ENCODE data around the gene SGTA. TPM values are rescaled to one million over a fixed set of nuclear protein-coding genes. Genes with fewer than 3 reads are reported as not detected.
A peak's percentile ranks its signal among the peaks of the same experiment; 100 is the strongest.

The SGTA gene
- total RNA-seq, 2 experiments from 2014 or later = 46.6 to 46.9 TPM

DNA sequence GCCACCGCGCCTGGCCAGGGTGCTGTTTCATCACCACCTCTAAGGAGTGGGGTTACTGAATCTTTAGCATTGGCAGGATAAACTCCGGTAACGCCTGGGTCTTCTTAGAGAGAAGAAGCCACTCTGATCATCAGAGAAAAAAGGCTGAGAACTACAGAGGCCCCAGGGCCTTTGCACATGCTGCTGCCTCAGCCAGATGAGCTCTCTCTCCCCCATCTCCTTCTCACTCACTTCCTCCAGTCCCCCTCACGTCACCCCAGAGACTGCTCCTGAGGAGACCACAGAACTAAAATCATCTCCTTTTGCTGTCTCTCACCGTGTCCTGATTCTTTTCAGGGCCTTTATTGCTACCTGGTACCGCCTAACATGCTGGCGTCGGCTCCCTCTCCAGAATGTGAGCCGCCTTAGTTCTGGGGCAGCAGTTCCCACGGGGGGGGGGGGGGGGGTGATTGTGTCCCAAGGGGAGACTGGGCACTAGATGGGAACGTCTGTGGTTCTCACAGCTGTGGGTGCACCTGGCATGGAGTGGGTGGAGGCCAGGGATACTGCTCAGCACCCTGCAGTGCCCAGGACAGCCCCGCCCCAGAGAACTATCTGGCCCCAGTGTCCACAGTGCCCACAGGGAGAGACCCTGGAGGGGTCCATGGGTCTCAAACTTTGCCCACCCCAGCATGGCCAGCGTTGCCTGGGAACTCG, 56.8 kb downstream of the SGTA start:
- ChIA-PET CTCF (no interaction called here), POLR2A (no interaction called here)
- DNase-seq = no peak
- no peak overlapping the region for H3K27ac Mint-ChIP-seq
- H3K36me3 Mint-ChIP-seq (ENCODE audit: low read depth) = no peaks in the 10 kb centered on the region
- H3K27me3 Mint-ChIP-seq = peaks cover 16% of the 10 kb centered on the region
- H3K4me1 Mint-ChIP-seq = peaks cover 3% of the 10 kb centered on the region
- H3K4me3 Mint-ChIP-seq = no peak overlapping the region
- no peaks in the 10 kb centered on the region for H3K9me3 Mint-ChIP-seq

DNA sequence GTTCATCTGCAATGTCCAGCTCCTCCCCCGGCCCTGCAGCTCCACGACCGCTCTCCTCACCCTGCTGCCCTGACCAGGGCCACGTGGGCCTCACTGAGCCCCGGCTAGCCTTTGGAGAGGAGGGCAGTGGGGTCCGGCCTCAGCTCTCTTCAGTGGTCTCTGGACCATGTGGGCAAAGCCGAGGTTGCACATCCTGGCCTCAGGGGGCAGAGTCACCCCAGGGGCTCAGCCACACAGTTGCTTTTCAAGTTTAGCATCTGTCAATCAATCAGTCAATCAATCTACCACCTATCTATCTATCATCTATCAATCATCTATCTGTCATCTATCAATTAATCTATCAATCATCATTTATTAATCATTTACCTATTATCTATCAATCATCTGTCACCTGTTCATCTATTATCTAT, 58.9 kb downstream of the SGTA start:
- POLR2A ChIA-PET = no interaction called here

GRCh38 chr19:2723747-2724146, 59.3 kb downstream of the SGTA start:
- H3K27me3 Mint-ChIP-seq = peaks cover 25% of the 10 kb centered on the region
- DNase-seq = no peak
- H3K4me1 Mint-ChIP-seq = peaks cover 3% of the 10 kb centered on the region
- H3K4me3 Mint-ChIP-seq = no peak overlapping the region
- no peaks in the 10 kb centered on the region for H3K36me3 Mint-ChIP-seq (ENCODE audit: low read depth)
- POLR2A ChIA-PET = no interaction called here
- no peak overlapping the region for H3K27ac Mint-ChIP-seq
- H3K9me3 Mint-ChIP-seq = no peaks in the 10 kb centered on the region
- CTCF ChIA-PET = interaction anchor here (1.2 kb wide), 1 partner anchor 26 kb away, joined by 3 read pairs; no protein-coding TSS in a partner anchor

More for the DNA sequence above, 58.9 kb downstream of the SGTA start:
- H3K9me3 Mint-ChIP-seq = no peaks in the 10 kb centered on the region
- H3K4me3 Mint-ChIP-seq = no peak overlapping the region
- H3K27me3 Mint-ChIP-seq = peaks cover 24% of the 10 kb centered on the region
- no peak for DNase-seq
- CTCF ChIA-PET = no interaction called here
- peaks cover 3% of the 10 kb centered on the region for H3K4me1 Mint-ChIP-seq
- no peak overlapping the region for H3K27ac Mint-ChIP-seq
- no peaks in the 10 kb centered on the region for H3K36me3 Mint-ChIP-seq (ENCODE audit: low read depth)

- no peak for DNase-seq
- CTCF ChIA-PET = interaction anchor here (0.6 to 1.2 kb wide), 2 partner anchors 27 to 1027 kb away, joined by 3 read pairs; no protein-coding TSS in a partner anchor
Measured at GRCh38 chr19:2723345-2723715, 59.7 kb downstream of the SGTA start.

GRCh38 chr19:2722541-2723344, 60.3 kb downstream of the SGTA start:
- peaks cover 25% of the 10 kb centered on the region for H3K27me3 Mint-ChIP-seq
- no peaks in the 10 kb centered on the region for H3K9me3 Mint-ChIP-seq
- no peaks in the 10 kb centered on the region for H3K36me3 Mint-ChIP-seq (ENCODE audit: low read depth)
- no peak overlapping the region for H3K4me3 Mint-ChIP-seq
- H3K27ac Mint-ChIP-seq = no peak overlapping the region
- CTCF ChIA-PET = interaction anchor here (0.6 to 1.2 kb wide), 2 partner anchors 27 to 1027 kb away, joined by 3 read pairs; no protein-coding TSS in a partner anchor
- no peak for DNase-seq
- POLR2A ChIA-PET = no interaction called here
- peaks cover 3% of the 10 kb centered on the region for H3K4me1 Mint-ChIP-seq

More at GRCh38 chr19:2723345-2723715, 59.7 kb downstream of the SGTA start:
- peaks cover 25% of the 10 kb centered on the region for H3K27me3 Mint-ChIP-seq
- POLR2A ChIA-PET = no interaction called here
- no peaks in the 10 kb centered on the region for H3K36me3 Mint-ChIP-seq (ENCODE audit: low read depth)
- no peak overlapping the region for H3K27ac Mint-ChIP-seq
- no peaks in the 10 kb centered on the region for H3K9me3 Mint-ChIP-seq
- no peak overlapping the region for H3K4me3 Mint-ChIP-seq
- H3K4me1 Mint-ChIP-seq = peaks cover 3% of the 10 kb centered on the region

DNA sequence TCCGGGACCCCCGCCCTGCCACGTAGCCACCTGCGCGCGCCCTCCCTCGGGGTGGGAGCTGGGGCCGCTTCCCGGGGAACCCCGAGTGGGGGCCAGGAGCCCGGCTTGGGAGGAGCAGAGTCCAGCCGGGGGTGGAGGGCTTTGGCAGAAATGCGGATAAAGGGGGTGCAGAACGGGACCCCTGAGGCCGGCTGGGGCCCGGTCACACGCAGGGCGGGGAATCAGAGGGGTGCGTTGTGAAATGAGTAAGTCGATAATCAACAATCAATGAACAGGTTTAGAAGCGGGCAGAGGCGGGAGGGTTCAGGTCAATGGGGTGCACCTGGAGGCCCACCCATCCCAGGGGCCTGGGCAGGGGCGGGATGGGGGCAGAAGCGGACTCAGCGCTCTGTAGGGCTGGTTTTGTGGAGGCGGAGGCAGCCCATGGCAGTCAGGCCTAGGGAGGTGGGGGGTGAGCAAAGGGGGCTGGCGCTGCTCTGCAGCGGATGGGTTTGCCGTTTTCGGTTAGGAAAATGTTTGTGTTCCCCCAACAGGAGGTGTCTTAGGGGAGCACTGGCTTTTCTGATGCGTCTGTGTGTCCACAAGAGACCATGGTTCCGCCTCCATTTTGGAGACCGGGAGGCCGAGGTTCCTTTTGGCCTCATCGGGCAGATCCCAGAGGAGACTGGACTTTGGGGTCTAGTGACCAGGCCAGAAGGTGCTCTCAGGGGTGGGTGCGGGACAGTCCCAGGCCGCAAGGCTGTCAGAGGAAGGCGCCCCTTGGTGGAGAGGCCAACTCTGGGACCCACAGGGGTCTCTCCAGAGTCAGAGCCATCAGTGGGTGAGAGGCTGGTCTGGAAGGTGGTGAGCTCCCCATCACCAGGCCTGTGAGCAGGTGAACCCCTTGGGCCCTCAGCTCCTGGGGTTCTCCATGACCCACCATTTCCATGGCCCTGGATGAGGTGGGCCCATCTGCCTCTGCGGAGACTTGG, 61.2 kb downstream of the SGTA start:
- DNase-seq = no peak
- no peaks in the 10 kb centered on the region for H3K36me3 Mint-ChIP-seq (ENCODE audit: low read depth)
- peak overlapping the region; percentile 22 for H3K4me3 Mint-ChIP-seq
- no peaks in the 10 kb centered on the region for H3K9me3 Mint-ChIP-seq
- peaks cover 3% of the 10 kb centered on the region for H3K4me1 Mint-ChIP-seq
- no peak overlapping the region for H3K27ac Mint-ChIP-seq
- POLR2A ChIA-PET = no interaction called here
- H3K27me3 Mint-ChIP-seq = peaks cover 23% of the 10 kb centered on the region
- CTCF ChIA-PET = no interaction called here

- Mint-ChIP-seq H3K4me3 (peak within 1 kb of the TSS; percentile 22), H3K4me1 (peaks cover 3% of the 10 kb centered on the region), H3K9me3 (no peaks in the 10 kb centered on the region), H3K27me3 (peaks cover 20% of the 10 kb centered on the region), H3K36me3 (ENCODE audit: low read depth) (no peaks in the 10 kb centered on the region), H3K27ac (no peak within 1 kb of the TSS)
- CTCF ChIA-PET = interaction anchor here (1.0 kb wide), 1 partner anchor 68 kb away, joined by 3 read pairs; no protein-coding TSS in a partner anchor
- POLR2A ChIA-PET = no interaction called here
- DNase-seq = no peak
Measured at GRCh38 chr19:2720777-2721569, 62.1 kb downstream of the SGTA start, which contains the start of gene DIRAS1. Gene DIRAS1 (minus strand): TSS chr19:2721372. CDS start chr19:2717806, 3,566 bp downstream.

- peaks cover 3% of the 10 kb centered on the region for H3K4me1 Mint-ChIP-seq
- no peak for DNase-seq
- no peak overlapping the region for H3K27ac Mint-ChIP-seq
- POLR2A ChIA-PET = no interaction called here
- CTCF ChIA-PET = interaction anchor here (1.0 kb wide), 1 partner anchor 67 kb away, joined by 3 read pairs; no protein-coding TSS in a partner anchor
- no peak overlapping the region for H3K4me3 Mint-ChIP-seq
- peaks cover 20% of the 10 kb centered on the region for H3K27me3 Mint-ChIP-seq
- peaks cover 8% of the 10 kb centered on the region for H3K9me3 Mint-ChIP-seq
- H3K36me3 Mint-ChIP-seq (ENCODE audit: low read depth) = no peaks in the 10 kb centered on the region
Measured at GRCh38 chr19:2719920-2720776, 62.9 kb downstream of the SGTA start.

- DNase-seq = no peak
- peaks cover 19% of the 10 kb centered on the region for H3K27me3 Mint-ChIP-seq
- peaks cover 10% of the 10 kb centered on the region for H3K9me3 Mint-ChIP-seq
- H3K27ac Mint-ChIP-seq = no peak overlapping the region
- no peak overlapping the region for H3K4me3 Mint-ChIP-seq
- CTCF ChIA-PET = no interaction called here
- H3K4me1 Mint-ChIP-seq = peaks cover 3% of the 10 kb centered on the region
- H3K36me3 Mint-ChIP-seq (ENCODE audit: low read depth) = no peaks in the 10 kb centered on the region
- POLR2A ChIA-PET = no interaction called here
Measured at GRCh38 chr19:2719232-2719735, 63.8 kb downstream of the SGTA start.

DNA sequence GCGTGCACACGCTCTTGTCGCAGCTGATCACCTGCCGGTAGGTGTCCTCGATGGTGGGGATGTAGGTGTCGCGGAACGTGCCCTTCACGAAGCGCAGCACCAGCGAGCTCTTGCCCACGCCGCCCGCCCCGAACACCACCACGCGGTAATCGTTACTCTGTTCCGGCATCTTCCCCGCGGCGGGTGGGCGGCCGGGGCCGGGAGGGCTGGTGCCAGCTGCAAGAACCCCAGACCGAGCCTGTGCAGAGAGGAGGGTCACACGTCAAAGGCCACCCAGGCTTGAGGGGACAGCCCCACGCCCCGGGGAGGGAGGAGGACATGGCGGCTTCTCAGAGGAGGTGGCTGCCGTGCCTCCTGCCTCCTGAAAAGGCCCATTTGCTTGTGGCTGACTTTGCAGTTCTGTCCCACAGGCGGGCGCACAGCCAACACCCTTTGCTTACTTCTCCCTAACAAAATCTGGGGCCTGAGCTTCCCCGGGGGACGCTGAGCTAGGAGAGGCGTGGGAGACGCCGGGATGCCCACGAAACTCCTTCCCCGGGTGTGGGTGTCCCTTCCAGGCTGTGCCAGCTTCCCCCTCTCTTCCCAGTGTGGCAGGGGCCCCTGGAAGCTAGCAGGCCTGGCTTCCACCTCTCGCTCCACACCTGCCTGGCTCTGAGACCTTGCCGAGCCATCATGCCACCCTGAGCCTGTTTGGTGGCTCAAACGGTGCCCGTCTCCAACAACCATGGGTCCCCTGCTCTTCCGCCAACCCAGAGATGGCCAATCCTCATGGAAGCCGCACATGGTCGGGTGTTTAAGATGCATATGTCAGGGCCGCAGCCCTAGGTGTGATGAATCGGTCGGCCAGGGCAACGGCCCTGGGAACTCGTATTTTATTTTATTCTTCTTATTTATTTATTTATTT, 65.2 kb downstream of the SGTA start:
- Mint-ChIP-seq H3K27ac (no peak overlapping the region), H3K9me3 (peaks cover 10% of the 10 kb centered on the region), H3K4me1 (peaks cover 3% of the 10 kb centered on the region), H3K36me3 (ENCODE audit: low read depth) (no peaks in the 10 kb centered on the region), H3K27me3 (peaks cover 18% of the 10 kb centered on the region), H3K4me3 (no peak overlapping the region)
- POLR2A ChIA-PET = no interaction called here
- CTCF ChIA-PET = no interaction called here
- DNase-seq = no peak
